ENCODE results near the gene IGSF21. TPM values are rescaled to one million over a fixed set of nuclear protein-coding genes. Genes with fewer than 3 reads are reported as not detected.

IGSF21 gene
- total and polyA plus RNA-seq, 2 donors (not counting 3 experiments of a cell fraction or from before 2014, with no cell fraction given): not detected

DNA sequence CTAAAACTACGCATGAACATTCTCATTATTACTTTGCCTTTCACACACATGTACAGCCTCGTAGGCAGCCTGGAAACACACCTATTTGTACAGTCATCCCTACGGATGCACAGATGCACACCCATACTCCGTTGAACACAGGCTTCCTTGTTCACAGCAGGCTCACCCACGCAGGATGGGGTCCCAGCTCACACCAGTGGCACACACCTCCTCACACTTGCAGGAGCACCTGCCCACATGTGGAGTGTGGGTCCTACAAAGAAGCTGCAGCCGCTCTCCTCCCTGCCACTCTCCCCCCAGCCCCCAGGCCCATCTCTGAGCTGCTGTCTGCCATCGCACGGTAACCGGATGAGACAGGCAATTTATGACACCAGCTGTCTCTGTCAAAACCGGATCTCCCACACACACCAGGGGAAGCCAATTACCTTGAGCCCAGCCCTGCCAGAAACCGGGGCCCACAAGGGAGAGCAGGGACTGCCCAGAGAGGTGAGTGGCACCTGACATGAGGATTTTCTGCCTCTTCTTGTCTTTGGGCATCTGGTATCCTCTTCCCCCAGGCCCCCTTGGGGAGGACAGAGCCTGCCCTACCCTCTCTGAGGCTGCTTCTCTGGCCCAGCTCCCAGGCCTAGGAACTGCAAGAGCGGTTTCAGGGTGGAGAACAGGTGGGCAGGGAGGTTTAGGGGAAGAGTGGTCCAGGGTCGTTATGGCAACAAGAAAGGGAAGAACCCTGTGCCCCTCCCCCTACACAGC is 175.4 kb downstream of the IGSF21 start:
- ChIA-PET CTCF (no interaction called here), POLR2A (no interaction called here)
- dilution Hi-C loops (cut with MboI; ENCODE audit: extremely low pct_ligation_motif_present, low sequenced_read_pairs): no loop called here
- Histone ChIP-seq H3K4me2 (ENCODE audit: insufficient read depth, low read length) (no peak overlapping the region), H4K20me1 (replicated peaks; ENCODE audit: control insufficient read depth, extremely low read depth, insufficient read depth, low read length) (no peaks in the 10 kb centered on the region), H3K36me3 (ENCODE audit: control insufficient read depth in 2 of 2, extremely low read depth in 1 of 2, insufficient read depth in 2 of 2, low read length in 2 of 2) (no peaks in the 10 kb centered on the region), H3K9me3 (replicated peaks; ENCODE audit: control insufficient read depth, insufficient read depth, low read length) (peaks cover 1% of the 10 kb centered on the region), H3K27ac (ENCODE audit: insufficient read depth, low read depth, low read length) (no peak overlapping the region), H3K4me3 (replicated peaks in 1 of 3; ENCODE audit: insufficient read depth in 1 of 3, low read depth in 1 of 3, low read length in 3 of 3) (no peak overlapping the region), H3K27me3 (ENCODE audit: control insufficient read depth in 2 of 2, insufficient read depth in 2 of 2, low read length in 2 of 2) (no peaks in the 10 kb centered on the region), H2AFZ (ENCODE audit: low read depth, low read length) (no peak overlapping the region), H3K79me2 (ENCODE audit: control insufficient read depth, insufficient read depth, low read length) (no peaks in the 10 kb centered on the region), H3K9me1 (replicated peaks; ENCODE audit: control insufficient read depth, extremely low read depth, insufficient read depth, low read length) (no peaks in the 10 kb centered on the region), H3K4me1 (ENCODE audit: control insufficient read depth, extremely low read depth, insufficient read depth, low read length) (no peaks in the 10 kb centered on the region), H3K9ac (replicated peaks; ENCODE audit: extremely low read depth, insufficient read depth, low read length) (no peak overlapping the region)
- FAIRE-seq: no peak
- no TSS peak for BruUV-seq (replicated peaks)
- TF ChIP-seq POLR2A (IDR thresholded peaks at IDR 0.05; ENCODE audit: low read depth, low read length) (no peak), JUN (IDR thresholded peaks at IDR 0.05; ENCODE audit: borderline replicate concordance, insufficient read depth, insufficient read length, low read depth) (no peak), EZH2 (IDR thresholded peaks at IDR 0.05; ENCODE audit: borderline replicate concordance, low read depth, low read length, severe bottlenecking) (no peak), GATA2 (IDR thresholded peaks at IDR 0.05; ENCODE audit: insufficient read depth, insufficient read length, low read depth, low read length) (no peak)
- TF ChIP-seq, protein P1, sequence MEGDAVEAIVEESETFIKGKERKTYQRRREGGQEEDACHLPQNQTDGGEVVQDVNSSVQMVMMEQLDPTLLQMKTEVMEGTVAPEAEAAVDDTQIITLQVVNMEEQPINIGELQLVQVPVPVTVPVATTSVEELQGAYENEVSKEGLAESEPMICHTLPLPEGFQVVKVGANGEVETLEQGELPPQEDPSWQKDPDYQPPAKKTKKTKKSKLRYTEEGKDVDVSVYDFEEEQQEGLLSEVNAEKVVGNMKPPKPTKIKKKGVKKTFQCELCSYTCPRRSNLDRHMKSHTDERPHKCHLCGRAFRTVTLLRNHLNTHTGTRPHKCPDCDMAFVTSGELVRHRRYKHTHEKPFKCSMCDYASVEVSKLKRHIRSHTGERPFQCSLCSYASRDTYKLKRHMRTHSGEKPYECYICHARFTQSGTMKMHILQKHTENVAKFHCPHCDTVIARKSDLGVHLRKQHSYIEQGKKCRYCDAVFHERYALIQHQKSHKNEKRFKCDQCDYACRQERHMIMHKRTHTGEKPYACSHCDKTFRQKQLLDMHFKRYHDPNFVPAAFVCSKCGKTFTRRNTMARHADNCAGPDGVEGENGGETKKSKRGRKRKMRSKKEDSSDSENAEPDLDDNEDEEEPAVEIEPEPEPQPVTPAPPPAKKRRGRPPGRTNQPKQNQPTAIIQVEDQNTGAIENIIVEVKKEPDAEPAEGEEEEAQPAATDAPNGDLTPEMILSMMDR (IDR thresholded peaks at IDR 0.05; ENCODE audit: extremely low read depth in 1 of 2, insufficient read depth in 1 of 2, low read depth in 1 of 2, low read length in 2 of 2): no peak
- intact Hi-C loops (cut with micrococcal nuclease): no loop called here
- no peak for DNase-seq (ENCODE audit: low read depth, low spot score)
